Measurements from ENCODE around the gene KMT5C.
A peak's percentile ranks its signal among the peaks of the same experiment; 100 is the strongest.

The KMT5C gene

DNA sequence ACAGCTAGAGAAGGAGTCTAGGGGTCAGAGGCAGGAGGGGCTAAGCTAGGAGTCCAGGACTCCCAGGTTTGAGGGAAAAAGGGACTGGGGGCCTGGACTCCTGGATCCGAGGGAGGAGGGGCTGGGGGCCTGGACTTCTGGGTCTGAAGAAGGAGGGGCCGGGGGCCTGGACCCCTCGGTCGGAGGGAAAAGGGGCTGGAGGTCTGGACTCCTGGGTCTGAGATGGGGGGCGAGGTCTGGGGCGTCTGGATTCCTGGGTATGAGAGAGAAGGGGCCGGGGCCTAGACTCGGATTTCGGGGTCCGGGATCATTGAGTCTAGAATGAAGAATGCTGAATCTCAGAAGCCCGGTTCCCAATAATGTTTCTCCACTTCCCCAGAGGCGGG lies 37.4 kb upstream of the KMT5C start:
- Histone ChIP-seq H3K4me1 (no peaks in the 10 kb centered on the region; the same call in 1 of the 2 replicates), H3K27me3 (no peaks in the 10 kb centered on the region), H3K9me3 (no peaks in the 10 kb centered on the region), H3K4me3 (ENCODE audit: low read depth, low read length) (peak overlapping the region; percentile 54), H3K36me3 (peaks cover 33% of the 10 kb centered on the region)
- TF ChIP-seq, protein P1, sequence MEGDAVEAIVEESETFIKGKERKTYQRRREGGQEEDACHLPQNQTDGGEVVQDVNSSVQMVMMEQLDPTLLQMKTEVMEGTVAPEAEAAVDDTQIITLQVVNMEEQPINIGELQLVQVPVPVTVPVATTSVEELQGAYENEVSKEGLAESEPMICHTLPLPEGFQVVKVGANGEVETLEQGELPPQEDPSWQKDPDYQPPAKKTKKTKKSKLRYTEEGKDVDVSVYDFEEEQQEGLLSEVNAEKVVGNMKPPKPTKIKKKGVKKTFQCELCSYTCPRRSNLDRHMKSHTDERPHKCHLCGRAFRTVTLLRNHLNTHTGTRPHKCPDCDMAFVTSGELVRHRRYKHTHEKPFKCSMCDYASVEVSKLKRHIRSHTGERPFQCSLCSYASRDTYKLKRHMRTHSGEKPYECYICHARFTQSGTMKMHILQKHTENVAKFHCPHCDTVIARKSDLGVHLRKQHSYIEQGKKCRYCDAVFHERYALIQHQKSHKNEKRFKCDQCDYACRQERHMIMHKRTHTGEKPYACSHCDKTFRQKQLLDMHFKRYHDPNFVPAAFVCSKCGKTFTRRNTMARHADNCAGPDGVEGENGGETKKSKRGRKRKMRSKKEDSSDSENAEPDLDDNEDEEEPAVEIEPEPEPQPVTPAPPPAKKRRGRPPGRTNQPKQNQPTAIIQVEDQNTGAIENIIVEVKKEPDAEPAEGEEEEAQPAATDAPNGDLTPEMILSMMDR (IDR thresholded peaks at IDR 0.05; ENCODE audit: low read depth, low read length), result no peak
- DNase-seq, result no peak

DNA sequence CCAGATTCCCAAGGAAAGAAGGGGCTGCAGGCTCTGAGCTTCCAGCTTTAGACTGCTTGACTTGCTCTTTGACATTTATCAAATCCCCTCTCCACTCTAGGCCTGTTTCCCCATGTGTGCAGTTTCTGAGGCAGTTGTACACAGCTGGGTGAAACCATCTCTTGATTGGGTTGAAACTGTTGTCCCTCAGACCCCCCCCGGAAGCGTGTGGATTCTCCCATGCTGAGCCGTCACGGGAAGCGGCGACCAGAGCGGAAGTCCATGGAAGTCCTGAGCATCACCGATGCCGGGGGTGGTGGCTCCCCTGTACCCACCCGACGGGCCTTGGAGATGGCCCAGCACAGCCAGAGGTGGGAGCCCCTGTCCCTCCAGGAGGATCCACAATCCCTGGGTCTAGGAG lies 36.2 kb upstream of the KMT5C start:
- DNase-seq, result no peak
- Histone ChIP-seq H3K9me3 (no peaks in the 10 kb centered on the region), H3K4me1 (no peaks in the 10 kb centered on the region; the same call in 1 of the 2 replicates), H3K36me3 (peaks cover 33% of the 10 kb centered on the region), H3K27me3 (no peaks in the 10 kb centered on the region), H3K4me3 (ENCODE audit: low read depth, low read length) (no peak overlapping the region)
- TF ChIP-seq, protein P1 (IDR thresholded peaks at IDR 0.05; ENCODE audit: low read depth, low read length), result no peak

DNA sequence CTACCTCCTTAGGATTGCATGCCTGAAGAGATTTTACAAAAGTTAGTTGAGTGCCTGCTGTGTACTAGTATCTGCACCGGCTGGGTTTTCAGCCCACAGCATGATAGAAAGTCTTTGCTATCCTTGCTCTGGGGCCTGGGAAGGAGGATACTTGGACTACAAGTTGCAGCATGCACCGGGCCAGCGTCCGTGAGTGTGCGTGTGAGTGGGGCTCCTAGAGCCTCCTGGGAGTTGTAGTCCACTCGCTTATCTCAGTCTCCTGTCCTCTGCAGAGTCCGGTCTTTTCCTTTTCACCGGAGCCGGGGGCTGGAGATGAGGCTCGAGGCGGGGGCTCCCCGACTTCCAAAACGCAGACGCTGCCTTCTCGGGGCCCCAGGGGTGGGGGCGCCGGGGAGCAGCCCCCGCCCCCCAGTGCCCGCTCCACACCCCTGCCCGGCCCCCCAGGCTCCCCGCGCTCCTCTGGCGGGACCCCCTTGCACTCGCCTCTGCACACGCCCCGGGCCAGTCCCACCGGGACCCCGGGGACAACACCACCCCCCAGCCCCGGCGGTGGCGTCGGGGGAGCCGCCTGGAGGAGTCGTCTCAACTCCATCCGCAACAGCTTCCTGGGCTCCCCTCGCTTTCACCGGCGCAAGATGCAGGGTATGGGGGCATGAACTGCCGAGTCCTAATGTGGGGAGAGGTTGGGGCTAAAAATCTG lies 35.2 kb upstream of the KMT5C start:
- Histone ChIP-seq H3K36me3 (peaks cover 39% of the 10 kb centered on the region), H3K27me3 (no peaks in the 10 kb centered on the region), H3K4me1 (no peaks in the 10 kb centered on the region; the same call in 1 of the 2 replicates), H3K9me3 (no peaks in the 10 kb centered on the region), H3K4me3 (ENCODE audit: low read depth, low read length) (no peak overlapping the region)
- peak; percentile 74 for DNase-seq
- TF ChIP-seq, protein P1 (IDR thresholded peaks at IDR 0.05; ENCODE audit: low read depth, low read length), result no peak

DNA sequence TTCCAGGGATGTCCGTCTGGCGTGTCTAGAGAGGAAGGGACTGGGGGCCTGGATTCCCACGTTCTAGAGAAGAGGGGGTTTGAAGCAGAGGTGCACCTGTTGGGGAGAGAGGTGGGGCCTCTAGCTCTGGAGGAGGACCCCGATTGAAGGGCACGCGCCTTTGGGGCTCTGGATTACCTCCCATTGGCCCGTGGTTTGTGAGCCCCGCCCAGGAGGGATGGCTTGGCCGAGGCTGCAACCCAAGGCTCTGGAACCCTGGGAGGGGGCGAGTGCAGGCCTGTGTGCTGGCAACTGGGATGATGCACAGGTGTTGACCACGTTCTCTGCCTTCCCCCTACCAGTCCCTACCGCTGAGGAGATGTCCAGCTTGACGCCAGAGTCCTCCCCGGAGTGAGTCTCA lies 34.7 kb upstream of the KMT5C start:
- Histone ChIP-seq H3K9me3 (no peaks in the 10 kb centered on the region), H3K4me1 (no peaks in the 10 kb centered on the region; the same call in 1 of the 2 replicates), H3K36me3 (peaks cover 39% of the 10 kb centered on the region), H3K27me3 (no peaks in the 10 kb centered on the region), H3K4me3 (ENCODE audit: low read depth, low read length) (no peak overlapping the region)
- DNase-seq, result no peak
- TF ChIP-seq, protein P1 (IDR thresholded peaks at IDR 0.05; ENCODE audit: low read depth, low read length), result no peak

DNA sequence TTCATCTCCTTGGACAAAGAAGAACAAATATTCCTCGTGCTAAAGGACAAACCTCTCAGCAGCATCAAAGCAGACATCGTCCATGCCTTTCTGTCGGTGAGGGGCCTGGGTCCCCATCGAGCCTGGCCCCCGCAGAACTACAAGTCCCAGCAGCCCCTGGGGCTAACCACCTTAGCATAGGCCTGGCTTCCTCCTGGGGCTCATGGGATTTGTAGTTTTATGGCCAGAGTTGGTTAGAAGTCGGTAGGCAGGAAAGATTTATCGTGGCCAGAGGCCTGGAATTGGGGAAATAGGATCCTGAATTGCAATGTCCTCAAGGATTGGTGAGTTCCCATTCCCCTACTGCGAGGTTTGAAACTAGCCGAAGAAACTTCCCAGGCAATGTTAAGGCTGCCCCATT lies 34.2 kb upstream of the KMT5C start:
- TF ChIP-seq, protein P1 (IDR thresholded peaks at IDR 0.05; ENCODE audit: low read depth, low read length), result no peak
- Histone ChIP-seq H3K4me1 (no peaks in the 10 kb centered on the region; the same call in 1 of the 2 replicates), H3K9me3 (no peaks in the 10 kb centered on the region), H3K36me3 (peaks cover 39% of the 10 kb centered on the region), H3K4me3 (ENCODE audit: low read depth, low read length) (no peak overlapping the region), H3K27me3 (no peaks in the 10 kb centered on the region)
- peak; percentile 66 for DNase-seq

DNA sequence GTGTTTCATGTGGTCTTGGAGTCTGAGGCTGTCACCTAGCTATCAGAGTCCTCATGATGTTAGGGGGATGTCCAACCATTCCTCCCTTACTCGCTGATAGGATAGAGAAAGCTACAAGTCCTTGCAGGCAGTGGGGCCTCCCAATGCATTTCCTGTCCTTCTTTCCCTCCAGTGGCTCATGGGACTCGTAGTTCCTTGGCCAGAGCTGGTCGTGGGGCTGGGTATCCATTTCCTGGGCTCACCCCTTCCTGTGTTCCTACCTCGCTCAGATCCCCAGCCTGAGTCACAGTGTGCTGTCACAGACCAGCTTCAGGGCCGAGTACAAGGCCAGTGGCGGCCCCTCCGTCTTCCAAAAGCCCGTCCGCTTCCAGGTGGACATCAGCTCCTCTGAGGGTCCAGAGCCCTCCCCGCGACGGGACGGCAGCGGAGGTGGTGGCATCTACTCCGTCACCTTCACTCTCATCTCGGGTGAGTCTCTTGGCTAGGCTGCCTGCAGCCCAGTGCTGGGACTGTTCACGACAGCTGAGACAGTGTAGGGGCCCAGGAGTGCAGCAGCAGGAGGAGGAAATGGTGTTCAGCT lies 33.6 kb upstream of the KMT5C start:
- DNase-seq, result no peak
- Histone ChIP-seq H3K9me3 (no peaks in the 10 kb centered on the region), H3K36me3 (peaks cover 39% of the 10 kb centered on the region), H3K4me3 (ENCODE audit: low read depth, low read length) (no peak overlapping the region), H3K4me1 (no peaks in the 10 kb centered on the region; the same call in 1 of the 2 replicates), H3K27me3 (no peaks in the 10 kb centered on the region)
- TF ChIP-seq, protein P1 (IDR thresholded peaks at IDR 0.05; ENCODE audit: low read depth, low read length), result no peak
